SH-SY5Y (cell line): ENCODE measurements around the gene KMO.

Experiments used
- GATA2 ChIP-seq: IDR thresholded peaks from 2 replicates; pipeline ENCODE4 v1.6.1; 2011; ENCODE audit warnings: mild to moderate bottlenecking, low read depth, low read length
- GATA3 ChIP-seq: IDR thresholded peaks from 2 replicates; pipeline ENCODE4 v1.6.1; 2011; ENCODE audit warnings: low read depth, mild to moderate bottlenecking, low read length, moderate library complexity

- TF ChIP-seq GATA2 = no peak
- TF ChIP-seq GATA3 = no peak
Measured at GRCh38 chr1:241531195-241532161, 700 bp upstream of the KMO start.
